CD4-positive, alpha-beta T cell treated with Interleukin-4 for 4 hours (primary cell): ENCODE data around the gene TMEM9B.
"Not testable (repeated sequence)": the region's sequence is repeated elsewhere in the genome, so short reads cannot be mapped to it uniquely, and the experiment has no call there.

Experiments
- DNase-seq: peaks from one replicate; pipeline ENCODE4 v3.0.0-alpha.2; 2020

Gene TMEM9B

DNA sequence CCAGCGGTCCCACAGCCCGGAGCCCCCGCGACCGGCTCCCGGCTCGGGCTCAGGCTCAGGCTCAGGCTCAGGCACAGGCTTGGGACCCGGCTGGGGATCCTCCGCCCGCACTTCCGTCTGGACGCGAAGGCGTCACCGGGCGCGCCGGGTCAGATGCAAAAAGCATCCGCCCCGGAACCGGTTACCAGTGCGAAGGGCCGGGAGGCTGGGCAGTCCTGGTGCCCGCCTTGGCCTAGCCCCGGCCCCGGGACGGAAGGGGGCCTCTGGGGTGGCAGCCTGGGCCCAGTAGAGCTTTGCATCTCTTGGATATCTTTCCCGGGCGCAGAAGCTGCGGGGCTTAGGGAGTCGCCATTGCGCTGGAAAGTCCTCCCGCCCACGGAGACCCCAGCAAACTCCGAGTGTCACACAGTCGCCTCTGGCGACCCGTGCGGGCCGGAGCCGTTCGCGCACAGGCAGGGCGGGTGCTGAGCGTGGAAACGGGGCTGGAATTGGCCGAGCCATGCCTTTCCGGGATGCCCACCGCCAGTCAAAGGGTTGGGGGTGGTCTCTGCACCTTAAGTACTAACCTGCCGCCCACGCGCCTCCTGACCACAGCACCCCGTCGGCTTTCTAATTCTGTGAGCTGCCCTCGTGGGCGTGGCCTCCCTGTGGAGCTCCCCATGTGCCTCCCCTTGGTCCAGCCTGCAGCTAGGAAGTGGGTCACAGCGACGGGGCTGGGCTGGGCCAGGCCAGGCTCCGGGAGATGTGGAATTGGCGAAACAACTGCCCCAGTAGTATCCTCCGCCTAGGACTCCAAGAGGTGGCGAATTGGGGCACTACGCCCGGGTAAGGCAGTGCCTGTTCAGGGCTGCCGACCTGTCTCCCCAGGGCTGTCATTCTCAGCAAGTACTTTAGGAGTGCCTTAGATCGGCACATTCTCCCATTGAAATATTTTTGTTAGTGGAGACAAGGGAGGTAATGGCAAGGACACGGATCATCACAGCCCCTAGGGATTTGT, at the start of gene TMEM9B:
Gene TMEM9B (minus strand): TSS at position 119 of the 997 bp plus-strand sequence. CDS start 129 bp downstream, outside the sequence.
- peak; percentile 74 for DNase-seq

DNA sequence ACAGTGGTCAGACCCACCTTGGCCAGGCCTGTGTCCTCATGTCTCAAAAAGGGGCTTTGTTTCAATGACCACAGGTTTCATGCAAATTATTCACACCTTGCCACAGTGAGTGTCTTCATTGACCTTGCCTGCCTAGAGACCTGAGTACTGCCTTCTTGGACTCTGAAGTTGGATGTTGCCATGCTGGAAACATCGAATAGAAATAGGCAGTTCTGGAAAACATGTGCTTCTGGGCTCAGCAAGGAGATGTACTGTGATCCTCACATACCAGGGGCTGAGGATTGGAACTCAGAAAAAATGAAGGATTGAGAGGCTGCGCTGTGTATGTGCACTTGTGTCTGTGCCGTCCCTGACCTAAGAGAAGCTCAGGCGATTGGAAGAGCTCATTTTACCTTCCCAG, 49.1 kb upstream of the TMEM9B start:
- DNase-seq, result no peak

DNA sequence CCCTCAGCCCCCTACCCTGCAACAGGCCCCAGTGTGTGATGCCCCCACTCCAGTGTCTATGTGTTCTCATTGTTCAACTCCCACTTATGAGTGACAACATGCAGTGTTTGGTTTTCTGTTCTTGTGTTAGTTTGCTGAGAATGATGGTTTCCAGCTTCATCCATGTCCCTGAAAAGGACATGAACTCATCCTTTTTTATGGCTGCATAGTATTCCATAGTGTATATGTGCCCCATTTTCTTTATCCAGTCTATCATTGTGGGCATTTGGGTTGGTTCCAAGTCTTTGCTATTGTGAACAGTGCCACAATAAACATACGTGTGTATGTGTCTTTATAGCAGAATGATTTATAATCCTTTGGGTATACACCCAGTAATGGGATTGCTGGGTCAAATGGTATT, 45.3 kb upstream of the TMEM9B start:
- not testable (repeated sequence) for DNase-seq

DNA sequence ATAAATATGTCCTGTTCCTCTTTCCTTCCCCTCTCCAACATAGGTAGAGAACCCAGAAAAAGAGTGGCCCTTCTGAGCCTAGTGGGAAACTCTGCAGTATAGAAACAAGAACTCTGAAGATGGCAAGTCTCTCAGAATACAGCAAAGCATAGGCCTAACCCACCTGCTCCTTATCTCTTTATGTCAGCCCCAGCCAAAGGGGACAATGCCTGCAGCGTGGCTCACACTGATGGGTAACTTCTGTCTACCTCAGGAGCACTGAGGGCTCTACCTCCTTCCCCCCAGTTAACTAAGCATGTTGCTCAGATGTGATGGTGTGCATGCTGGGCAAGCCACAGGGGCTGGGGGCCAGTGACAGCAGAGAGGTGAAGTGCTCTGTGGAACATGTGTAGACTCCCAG, 44.4 kb upstream of the TMEM9B start:
- DNase-seq, result no peak

DNA sequence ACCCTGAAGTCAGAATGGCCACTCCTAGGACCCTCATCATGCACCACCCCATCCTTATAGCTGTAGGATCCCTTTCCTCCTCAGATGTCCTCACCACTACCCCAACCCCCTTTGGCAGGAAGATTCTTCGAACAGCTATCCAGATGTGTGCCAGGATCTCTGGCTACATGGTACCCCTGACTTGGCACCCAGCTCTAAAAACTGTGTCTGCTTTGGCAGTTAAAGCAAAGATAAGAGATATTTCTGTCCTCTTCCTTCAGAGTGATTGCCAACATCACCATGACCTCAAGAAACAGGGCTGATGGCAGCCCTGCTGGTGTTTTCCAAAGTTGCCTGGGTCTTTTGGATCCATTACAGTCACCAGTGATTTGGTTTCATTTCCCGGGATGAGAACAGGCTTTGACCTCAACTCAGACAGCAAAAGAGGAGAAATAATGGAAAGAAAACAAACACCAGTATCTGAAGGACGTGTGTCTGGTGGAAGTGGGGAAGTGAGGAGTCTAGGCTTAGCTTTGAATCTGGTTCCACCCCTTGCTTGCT, 43.8 kb upstream of the TMEM9B start:
- no peak for DNase-seq

DNA sequence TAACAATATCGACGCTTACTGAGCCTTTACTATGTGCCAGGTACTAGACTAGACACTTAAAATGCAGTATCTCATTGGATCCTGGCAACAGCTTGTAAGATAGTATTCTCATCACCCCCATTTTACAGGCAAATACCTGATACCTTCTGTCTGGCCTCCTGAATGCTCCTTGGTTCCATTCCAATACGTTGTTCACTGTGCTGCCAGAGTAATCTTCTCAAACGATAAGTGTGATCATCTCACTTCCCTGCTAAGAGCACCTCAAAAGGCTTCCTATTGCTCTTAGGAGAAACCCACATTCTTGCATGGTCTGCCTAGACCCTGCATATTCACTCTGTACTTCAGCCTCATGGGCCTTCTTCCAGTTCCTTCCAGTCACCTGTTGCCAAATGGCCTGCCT, 40.8 kb upstream of the TMEM9B start:
- DNase-seq, result no peak

DNA sequence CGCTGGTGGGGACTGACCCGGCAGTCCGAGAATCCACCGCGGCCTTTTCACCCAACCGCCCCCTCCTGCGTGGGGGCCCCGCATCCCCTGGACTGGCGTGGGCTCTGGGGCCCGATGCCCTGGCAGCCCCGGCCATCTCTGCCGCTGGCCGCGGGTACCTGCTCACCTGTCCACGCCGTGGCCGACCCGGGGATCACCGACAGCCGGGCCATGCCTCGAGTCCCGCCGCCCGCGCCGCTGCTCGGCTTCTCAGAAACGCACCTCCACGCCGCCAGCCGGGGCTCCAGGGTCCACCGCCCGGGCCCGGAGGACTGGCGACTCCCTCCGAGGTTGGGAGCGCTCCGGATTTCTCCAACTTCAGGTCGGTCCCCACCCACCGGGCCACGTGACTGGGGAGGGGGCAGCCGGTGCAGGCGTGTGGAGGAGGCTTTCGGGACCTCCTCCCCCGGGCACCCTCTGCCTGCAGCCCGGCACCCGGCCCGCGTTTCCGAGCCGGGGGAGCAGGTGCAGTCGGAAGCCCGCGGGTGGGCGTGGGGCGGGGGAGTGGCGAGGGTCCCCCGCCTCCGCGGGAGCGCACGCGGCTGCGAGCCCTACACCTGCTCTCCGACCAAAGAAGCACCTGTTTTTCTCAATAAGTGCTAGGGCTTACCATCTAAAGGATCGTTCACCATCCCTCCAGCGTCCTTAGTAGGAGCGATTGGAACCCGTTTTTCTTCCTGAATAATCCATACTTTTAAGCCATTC, 40.1 kb upstream of the TMEM9B start:
- no peak for DNase-seq

DNA sequence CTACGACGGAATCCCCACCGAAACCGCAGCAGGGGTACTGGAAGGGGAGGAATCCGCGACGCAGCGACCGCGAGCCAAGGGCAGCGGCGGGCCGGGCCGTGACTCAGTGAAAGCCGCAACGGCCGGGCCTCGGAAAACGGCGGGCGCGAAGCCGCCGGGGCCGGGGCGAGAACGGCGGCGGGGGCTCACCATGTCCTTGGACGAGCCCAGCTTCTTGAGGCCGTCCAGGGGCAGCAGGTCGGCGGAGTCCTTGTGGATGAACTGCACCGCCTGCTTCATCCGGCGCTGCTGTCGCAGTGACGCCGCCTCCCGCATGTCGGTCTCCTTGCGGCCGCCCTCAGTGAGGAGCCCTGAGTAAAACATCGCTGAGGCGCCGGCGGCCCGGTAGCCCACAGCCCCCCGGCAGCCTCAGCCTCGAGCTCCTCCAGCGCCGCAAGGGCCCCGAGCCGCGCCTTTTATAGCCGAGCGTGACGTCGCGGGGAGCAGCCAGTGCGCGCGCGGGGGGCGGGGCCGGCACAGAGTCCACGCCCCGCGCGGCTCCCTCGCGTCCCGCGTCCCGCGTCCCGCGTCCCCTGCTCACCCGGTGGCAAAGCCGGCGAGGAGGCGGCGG, 39.4 kb upstream of the TMEM9B start, which contains the start of gene NRIP3:
Gene NRIP3 (minus strand): TSS at position 429 of the 610 bp plus-strand sequence. CDS start 66 bp downstream, at position 363.
- peak; percentile 62 for DNase-seq

DNA sequence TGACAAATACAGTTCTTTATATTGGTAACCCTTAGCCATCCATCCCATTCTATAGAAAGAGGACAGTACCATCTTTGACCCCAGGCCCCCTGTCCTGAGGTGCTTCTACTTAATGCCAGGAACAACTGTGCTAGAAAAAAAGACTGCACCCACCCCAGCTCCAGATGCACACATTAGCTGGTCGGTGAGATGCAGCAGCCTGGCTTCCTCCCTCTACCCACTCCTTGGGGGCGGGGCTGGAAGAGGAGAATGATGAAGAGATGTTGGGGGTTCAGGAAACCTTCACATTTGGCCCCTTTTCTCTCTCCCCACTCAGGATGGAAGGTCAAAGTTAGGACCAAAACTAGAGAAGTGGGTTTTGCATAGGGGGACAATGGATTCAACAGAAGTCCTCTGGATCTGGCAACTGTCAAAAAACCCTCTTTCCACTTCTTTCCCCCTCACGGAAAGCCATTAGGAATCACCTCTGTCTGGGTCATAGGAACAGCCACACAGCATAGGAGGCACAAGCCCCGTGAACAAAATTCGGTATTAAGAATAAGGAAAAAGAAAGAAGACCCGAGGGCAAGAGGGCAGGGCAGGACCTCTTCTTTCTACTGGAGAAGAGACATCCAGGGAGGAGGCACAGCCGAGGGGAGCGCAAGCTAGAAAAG, 38.8 kb upstream of the TMEM9B start:
- DNase-seq, result no peak

DNA sequence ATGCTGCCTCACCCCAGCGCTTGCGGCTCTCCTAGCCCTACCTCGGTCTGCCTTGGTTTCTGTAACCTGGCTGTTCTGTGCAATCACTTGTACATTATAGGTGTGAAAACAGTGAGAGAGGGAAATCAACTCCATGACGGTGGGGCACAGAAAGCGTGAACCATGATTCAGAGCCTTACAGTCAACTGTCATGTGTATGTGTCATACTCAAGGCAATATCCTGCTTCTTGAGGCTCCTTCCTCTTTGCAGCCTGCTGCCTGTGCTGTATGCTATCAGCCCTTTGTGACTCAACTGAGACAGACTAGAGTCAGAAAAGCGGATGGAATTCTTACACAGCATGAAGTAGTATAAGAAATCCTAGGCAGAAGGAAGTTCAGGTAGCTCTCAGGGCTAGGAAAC, 37.5 kb upstream of the TMEM9B start:
- DNase-seq, result peak; percentile 49

DNA sequence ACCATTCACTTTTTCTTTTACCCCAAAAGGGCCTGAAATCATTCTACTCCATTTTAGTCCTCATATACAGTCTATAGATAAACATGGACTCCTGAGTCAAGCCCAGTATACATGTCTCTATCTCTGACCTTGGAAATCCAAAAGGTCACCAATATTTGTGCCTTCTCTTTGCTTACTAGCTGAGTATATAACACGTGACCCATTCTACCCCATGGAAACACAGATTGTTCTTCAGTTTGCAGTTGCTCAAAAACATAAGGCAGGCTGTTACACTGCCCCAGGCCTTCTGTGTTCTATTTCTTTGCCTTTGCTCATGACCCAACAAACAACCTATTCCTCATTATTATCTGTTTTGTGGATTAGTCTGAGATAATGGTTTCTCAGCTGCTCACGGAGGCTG, 33.8 kb upstream of the TMEM9B start:
- DNase-seq, result no peak

DNA sequence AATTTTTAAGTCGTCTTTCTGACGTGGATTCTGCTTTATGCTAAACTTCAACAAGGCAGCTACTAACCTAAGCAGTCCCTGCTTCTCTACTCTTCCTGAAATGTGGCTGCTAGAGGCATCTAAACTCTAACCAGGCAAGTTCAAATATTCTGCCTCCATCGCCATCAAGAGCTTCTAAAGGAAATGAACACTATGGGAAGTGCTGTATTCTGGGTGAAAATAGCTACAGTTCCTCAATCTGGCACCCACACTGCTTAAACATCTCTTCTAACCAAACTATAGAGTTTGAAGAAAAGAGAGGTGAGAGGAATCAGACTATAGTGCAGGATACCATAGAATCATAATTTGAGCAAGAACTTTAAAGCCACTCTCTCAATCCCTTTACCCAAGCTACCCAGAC, 33.2 kb upstream of the TMEM9B start:
- no peak for DNase-seq

DNA sequence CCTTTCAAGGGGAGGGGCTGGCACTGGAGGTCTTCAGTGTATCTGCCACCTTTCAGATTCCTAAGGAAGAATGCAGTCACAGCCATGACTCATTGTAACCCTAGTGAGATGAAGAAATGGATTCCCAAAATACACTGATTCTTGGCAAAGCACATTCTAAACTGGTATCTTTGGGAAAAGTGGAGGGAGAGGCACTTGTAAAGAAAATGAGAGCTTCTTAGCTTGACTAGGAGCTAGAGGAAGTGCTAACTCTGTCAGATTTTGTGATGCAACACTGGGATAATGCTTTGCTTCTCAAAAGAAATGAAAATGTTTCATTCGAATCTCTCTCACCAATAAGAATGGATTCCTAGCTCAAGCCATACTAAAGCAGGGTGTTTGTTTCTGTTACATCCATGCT, 25.2 kb upstream of the TMEM9B start:
- no peak for DNase-seq

DNA sequence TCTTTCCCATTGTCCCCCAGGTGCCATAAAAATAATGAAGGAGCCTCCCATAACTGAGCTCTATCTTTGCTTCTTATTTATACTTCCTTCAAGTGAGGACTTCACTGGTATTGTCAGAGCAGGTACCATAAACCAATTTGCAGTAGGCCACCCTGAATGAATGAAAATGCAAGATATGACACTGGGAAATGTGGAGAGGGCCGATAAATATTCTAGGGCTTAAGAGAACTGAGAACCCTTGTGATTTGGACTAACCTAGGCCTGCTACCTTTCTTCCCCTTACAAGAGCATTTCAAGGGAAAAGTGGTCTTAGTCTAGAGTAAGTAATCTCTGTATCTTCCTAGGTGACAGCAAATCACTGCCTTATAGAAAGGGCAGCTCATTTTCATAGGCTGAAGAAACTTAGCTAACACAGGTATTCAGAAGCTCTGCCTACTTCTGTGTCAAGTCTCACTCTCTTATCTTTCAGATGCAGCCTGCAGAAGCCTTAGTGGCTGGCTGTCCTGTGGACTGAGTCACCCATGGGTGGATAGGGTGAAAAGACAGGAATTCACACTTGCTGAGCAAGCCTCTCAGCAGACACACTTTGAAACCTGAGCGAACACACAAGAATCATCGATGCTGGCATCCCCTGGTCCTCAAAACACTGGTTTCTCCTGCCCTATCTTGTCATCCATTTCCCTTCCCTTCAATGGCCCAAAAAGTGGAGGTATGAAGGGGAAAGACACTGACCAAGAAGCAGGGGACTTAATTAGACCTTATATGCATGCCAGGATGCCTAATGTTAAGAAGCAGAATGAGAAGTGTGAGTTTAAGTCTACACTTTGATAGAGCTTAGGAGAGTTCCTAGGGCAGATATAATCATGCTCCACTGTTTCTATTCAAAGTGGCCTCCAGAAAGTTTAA, 24.3 kb upstream of the TMEM9B start:
- DNase-seq, result no peak

DNA sequence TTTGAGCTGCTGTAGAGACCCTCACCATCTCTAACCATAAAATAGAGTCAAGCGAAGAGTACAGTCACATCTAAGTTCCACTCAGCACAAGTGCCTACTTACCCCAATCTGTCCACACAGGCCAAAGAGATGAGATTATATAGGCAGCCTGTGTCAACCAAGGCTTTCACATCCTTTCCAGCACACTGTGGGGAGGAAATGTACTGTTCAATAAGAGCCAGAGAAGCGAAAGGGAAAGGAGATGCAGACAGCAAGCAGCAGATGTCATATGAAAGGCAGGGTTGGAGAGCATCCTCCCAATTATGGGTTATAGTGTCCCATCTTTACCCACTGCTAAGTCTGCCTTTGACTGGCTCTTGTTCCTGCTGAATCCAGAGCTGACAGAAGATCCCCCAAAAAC, 23.2 kb upstream of the TMEM9B start:
- DNase-seq, result no peak

DNA sequence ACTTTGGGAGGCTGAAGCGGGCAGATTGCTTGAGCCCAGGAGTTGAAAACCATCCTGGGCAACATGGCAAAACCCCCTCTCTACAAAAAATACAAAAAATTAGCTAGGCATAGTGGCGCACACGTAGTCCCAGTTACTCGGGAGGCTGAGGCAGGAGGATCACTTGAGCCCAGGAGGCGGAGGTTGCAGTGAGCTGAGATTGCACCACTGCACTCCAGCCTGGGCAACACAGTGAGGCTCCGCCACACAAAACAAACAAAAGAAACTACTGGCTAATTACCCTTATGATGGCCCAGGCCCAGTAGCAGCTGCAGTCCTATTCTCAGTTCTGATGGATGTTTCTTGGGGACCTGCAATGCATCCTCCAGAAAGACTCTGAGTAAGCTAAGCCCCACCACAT, 22.5 kb upstream of the TMEM9B start:
- not testable (repeated sequence) for DNase-seq

DNA sequence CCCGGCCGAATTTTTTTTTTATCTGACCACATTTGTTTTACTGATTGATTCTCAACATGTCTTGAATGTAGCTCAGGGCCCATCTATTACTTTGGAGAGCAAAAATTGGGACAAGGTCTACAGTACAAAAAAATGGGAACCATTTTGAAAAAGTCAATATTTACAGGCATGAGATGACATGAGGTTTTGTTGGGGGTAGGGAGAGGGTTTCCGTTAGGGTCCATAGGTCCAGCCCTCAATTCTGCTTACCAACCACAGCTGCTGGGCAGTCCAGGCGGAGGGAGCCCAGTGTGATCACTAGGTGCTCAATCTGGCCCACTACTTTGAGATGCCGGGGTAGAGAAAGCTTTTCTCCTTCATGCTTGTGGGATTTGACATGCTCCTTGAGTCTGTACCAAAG, 21.2 kb upstream of the TMEM9B start:
- DNase-seq, result no peak

DNA sequence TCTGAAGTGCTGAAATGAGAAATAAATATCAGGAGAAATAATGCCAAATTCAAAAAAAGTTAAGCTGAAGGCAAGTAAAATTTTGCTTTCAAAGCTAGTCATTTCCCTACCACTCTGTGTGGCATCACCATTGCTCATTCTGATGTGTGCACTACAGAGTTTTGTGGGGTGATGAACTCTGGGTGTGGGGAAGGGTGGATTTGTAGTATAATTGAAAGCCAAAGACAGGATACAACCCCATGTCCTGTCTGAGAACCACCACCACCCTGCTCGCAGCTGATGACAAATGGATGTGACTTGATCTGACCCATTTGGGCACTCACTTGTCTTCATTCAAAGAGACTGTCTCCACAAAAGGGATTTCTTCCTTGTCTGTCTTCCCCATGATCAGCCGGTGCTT, 19.3 kb upstream of the TMEM9B start:
- no peak for DNase-seq

DNA sequence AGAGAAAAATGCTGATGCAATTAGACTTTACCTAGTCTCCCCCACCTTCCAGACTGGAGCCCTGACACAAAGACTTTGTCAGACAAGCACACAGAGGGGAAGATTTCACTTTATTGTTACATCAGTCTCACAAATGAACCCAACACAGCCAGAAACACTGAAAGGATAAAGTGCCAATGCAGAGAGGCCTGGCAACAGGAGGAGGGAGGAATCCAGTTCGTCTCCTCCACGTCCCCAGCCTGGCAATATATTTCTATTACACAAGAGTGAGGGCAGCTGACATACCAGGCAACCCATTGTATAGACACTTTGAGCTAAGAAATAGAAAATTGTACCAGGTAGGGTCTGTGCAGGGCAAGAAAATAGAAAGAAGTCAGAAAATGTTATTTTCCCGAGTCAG, 16.2 kb upstream of the TMEM9B start:
- DNase-seq, result no peak

DNA sequence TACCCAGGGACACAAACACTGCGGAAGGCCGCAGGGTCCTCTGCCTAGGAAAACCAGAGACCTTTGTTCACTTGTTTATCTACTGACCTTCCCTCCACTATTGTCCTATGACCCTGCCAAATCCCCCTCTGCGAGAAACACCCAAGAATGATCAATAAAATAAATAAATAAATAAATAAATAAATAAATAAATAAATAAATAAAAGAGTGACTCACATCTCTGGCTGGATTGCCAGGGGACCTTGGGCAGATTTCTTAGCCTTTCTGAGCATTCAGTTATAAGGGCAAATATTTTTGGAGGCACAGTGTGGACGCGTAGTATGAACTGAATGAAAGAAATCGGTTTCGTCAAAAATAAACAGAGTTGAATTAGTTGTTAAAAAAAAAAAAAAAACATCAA, 15.1 kb upstream of the TMEM9B start:
- DNase-seq, result not testable (repeated sequence)

DNA sequence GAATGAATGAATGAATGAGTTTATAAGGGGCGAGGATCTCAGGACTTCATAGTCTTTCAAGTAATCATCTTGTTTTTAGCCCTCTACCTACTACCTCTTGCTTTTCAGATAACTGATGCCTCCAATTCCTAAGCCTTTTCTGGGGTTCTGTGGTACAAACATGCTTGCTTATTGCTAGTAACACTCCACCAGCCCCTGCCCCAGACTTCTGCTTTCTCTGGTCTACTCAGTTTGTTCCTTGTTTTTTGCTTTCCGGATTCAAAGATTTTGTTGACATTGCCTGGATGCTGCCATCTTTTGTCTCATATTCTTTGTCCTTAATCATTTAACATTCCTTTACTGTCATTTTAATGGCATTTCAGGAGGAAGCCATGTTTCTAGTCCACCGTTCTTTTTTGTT, 8.9 kb upstream of the TMEM9B start:
- DNase-seq, result no peak

DNA sequence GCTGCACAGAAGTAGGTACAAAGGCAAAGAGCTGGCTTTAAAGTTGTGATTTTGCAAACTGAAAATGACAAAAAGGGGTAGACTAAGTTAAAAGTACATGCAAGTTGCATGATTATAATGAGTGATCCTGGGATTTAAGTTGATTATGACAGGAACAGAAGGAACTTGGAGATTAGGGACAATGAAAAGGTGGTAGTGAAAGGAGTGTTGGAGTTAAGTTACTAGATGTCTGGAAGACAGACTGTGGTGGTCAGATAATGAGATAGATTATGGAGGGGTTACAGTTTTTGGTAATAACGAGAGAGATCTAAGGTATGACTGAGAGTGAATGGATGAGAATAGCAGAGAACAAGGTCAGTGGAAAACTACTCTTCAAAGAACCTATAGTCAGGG, 7.7 kb upstream of the TMEM9B start:
- DNase-seq, result no peak
